ENCODE measurements around the gene TET1.
"Not testable (repeated sequence)": the region's sequence is repeated elsewhere in the genome, so short reads cannot be mapped to it uniquely, and the experiment has no call there.

TET1 gene

DNA sequence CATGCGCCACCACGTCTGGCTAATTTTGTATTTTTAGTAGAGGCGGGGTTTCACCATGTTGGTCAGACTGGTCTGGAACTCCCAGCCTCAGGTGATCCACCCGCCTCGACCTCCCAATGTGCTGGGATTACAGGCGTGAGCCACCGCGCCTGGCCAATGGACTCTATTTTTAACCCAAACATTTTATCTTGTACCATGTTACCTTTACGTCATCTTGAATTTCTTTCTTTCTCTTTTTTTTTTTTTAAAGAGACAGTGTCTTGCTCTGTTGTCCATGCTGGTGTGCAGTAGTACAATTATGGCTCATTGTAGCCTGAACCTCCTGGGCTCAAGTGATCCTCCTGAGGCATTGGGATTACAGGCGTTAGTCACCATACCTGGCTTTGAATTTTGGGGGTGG lies 57.6 kb downstream of the TET1 start:
- not testable (repeated sequence) for DNase-seq

DNA sequence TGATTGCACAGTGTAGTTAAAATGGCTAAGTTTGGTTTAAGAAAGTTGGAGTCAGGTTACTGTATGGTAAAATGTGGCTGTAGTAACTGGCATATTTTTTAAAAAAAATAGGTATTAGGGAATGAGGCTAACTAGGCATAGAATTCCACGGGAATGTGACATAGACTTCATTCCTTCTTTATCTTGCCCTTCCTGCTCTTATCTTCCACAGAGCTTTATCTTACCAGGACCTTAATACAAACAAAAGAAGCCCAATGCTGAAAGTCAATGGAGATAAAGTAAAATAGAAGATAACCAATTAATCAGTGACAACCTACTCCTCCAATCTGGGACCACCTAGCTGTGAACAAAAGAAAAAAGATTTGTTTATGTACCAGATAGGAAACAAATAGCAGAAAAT lies 58.1 kb downstream of the TET1 start:
- no peak for DNase-seq

DNA sequence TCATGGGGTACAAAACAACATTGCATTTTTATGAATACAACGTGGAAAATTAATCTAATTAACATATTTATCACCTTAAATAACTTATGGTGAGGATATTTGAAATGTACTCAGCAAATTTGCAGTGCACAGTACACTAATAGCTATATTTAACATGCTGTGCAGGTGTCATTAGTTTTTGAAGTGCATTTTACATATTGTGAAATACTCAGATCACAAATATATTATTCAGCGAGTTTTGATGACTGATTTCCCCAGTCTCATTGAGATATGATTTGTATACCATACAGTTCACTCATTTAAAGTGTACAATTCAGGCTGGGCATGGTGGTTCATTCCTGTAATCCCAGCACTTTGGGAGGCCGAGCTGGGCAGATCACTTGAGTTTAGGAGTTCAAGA lies 59.5 kb downstream of the TET1 start:
- DNase-seq = no peak

DNA sequence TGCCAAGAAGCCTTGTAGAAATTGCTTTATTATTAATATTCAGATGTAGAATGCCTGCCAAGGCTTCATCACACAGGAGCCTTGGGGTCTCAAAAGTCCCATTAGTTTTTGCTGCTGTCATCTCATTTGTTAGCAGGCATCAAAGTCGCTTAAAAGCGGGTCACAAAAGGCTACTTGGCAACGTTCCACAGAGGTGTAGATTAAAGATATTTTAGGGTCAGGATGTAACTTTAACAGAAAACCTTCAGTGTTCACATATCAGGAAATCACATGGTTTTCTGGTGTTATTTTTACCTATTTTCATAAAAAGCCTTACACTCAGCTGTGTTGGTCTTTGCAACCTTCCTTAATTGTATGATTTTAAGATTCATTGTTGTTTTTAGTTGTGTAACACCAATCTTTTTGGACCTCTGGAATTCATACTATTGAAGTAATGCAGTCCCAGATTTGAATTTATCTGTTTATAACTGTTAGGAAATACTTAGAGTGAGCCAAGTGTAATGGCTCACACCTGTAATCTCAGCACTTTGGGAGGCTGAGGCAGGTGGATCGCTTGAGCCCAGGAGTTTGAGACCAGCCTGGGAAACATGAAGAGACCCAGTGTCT lies 65.3 kb downstream of the TET1 start:
- no peak for DNase-seq

DNA sequence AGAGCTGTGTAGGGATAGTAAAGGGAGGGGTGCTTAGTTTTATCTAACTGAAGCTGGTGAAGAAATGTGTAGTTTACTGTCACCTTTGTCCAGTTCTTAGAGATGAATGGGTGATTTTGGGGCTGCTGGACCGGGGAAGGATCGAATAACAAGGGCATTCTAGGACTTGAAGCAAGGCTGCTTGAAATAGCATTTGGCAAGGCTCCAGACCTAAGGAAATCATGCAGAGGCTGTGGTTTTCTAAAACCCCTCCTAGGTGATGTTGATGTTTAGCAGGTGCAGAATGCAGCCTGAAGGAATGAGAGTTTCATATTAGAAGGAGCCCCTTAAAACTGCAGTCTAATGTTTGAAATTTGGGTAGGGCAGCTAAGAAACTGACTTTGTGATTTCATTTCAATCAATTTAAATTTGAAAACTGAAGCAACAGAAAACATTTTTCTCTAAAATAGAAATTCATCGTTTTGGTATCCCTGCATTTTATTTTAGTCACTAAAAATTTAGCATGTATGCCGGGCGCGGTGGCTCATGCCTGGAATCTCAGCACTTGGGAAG lies 68.5 kb downstream of the TET1 start:
- peak; percentile 13 for DNase-seq

DNA sequence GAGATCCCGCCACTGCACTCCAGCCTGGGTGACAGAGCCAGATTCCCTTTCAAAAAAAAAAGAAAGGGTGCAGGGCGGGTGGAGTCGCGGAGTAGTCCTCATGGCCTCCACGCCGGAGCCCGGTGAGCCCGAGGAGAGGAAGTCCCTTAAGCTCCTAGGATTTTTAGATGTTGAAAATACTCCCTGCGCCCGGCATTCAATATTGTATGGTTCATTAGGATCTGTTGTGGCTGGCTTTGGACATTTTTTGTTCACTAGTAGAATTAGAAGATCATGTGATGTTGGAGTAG lies 72.1 kb downstream of the TET1 start:
- not testable (repeated sequence) for DNase-seq

DNA sequence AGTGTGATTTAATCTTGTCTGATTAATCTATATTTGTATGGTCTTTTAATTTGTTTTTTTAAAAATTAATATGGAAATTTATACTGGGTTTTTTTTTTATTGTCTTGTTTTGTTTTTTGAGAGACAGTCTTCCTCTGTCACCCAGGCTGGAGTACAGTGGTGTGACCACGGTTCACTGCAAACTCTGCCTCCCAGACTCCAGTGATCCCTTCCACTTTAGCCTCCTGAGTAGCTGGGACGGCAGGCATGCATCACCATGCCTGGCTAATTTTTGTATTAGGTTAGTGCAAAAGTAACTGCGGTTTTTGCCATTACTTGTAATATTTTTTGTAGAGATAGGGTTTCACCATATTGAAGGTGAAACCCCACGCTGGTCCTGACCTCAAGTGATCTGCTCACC lies 73.1 kb downstream of the TET1 start:
- DNase-seq = no peak

DNA sequence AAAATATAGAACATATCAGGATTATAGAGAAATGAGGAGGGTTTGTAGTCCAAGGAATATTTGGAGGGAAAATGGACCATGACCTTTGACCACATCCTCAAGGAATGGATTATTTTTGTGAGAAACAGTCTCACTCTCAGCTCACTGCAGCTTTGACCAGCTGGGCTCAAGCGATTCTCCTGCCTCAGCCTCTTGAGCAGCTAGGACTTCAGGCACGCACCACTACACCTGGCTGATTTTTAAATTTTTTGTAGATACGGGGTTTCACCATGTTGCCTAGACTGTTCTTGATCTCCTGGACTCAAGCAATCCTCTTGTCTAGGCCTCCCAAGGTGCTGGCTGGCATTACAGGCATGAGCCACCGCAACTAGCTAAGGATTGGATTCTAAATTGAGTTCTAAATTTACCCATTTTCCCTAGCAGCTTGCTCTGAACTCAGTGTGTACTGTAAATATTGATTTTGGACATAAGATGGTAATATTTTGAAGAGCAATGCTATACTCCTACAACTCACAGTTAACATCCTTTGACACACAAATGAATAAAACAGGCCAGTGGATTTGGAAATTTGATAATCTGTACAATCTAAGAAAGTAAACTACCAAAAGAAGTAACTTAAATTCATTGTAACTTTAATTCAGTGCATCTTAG lies 73.8 kb downstream of the TET1 start:
- DNase-seq = no peak

DNA sequence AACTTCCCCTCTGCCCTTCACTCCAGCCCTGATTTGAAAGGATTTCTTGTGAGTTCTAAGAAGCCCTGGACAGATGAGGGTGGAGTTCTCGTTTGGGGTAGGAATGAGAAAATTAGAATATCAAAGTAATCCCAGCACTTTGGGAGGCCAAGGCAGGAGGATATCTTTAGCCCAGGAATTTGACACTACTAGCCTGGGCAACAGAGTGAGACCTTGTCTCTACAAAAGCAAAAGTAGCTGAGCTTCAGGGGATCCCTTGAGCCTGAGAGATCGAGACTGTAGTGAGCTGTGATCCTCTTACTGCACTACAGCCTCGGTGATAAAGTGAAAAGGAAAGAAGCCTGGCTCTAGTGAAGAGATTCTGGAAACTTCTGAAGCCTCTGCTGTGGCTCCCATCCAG lies 76.2 kb downstream of the TET1 start:
- no peak for DNase-seq

DNA sequence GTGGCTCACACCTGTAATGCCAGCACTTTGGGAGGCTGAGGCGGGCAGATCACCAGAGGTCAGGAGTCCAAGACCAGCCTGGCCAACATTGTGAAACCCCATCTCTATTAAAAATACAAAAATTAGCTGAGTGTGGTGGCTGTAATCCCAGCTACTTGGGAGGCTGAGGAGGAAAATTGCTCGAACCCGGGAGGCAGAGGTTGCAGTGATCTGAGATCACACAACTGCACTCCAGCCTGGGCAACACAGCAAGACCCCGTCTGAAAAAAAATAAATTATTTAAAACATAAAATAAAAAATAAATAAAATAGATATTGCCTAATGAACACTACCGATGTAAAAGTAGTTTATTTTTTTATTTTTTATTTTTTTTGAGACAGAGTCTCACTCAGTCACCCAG lies 83.4 kb downstream of the TET1 start:
- not testable (repeated sequence) for DNase-seq

DNA sequence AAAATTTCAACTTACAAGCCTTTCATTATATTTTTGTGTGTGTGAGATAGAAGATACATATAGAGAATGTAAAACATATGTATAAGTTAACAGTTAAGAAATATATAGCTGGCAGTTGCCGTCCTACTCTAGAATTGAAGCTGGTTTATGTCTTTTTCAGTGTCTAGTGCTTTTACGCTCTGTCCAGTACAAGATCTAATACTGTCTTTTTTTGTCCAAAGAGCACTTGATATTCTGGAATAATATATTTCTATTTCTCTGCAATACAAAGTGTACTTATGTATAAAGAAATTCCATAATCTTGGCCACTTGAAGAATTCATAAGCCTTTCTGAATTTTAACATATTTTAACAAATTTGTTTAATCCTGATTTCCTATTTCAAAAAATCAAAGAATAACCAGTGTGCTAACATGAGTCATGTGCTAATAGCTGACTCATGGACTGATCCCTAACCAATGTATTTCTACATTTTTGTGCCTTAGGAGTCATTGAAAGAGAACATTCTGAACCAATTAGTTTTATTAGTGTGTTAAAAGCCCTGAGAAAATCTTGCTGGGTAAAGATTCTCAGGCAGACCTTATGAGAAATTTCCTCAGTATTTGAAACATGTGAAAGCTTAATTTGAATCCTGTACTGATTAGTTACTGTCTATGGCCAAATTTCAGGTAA lies 87.7 kb downstream of the TET1 start:
- no peak for DNase-seq

DNA sequence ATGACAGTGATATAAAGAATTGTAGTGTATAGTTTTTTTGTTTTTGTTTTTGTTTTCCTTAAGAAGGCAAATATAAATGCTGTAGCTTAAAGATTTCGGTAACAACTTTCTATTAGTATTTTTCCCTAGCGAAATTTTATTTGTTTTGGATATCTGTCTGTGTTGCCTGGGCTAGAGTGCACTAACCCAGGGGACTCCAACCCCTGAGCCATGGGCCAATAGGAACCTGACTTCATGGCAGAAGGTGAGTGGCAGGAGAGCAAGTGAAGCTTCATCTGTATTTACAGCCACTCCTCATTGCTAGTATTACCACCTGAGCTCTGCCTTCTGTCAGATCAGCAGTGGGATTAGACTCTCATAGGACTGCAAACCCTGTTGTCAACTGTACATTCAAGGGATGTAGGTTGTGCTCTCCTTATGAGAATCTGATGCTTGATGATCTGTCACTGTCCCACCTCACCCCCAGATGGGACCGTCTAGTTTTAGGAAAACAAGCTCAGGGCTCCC lies 95.5 kb downstream of the TET1 start:
- DNase-seq = no peak

DNA sequence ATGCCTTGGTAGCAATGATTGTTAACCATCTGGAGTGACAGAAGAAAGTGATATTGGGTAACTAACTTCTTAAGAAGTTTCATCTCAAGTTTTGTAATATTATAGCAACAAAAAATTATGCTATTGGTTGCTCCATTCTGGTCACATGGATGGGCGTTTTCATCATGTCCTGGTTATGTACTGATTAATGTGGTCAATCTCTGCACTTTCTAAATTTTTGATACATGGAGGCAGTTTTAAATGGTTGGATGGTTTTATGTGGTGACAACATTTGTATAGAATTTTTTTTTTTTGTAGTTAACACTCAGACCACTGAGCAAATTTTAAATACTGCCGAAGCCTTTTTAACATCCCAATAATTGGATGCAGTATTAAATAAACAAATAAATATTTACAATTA lies 105.7 kb downstream of the TET1 start:
- DNase-seq = no peak

DNA sequence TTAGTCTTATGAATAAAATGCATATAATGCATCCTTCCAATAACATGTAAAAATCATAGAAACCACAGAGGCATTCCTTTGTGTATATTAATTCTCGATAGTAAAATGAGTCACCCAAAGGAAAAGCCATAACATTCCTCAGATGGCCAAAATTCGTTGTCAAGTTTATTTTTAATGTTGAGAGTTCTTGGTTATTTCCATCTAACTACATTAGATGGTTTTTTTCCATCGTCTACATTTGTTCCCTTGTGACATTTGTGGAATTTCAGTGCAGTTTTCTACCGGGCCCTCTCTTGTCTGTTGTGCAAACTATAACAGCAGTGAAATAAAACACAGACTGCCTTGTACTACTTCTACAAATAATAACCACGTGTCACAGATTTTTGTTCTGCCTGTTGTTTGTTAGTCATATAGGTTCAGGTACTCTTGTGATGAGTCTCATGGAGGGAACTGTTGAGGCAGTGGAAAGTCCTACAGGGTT lies 106.2 kb downstream of the TET1 start:
- no peak for DNase-seq

DNA sequence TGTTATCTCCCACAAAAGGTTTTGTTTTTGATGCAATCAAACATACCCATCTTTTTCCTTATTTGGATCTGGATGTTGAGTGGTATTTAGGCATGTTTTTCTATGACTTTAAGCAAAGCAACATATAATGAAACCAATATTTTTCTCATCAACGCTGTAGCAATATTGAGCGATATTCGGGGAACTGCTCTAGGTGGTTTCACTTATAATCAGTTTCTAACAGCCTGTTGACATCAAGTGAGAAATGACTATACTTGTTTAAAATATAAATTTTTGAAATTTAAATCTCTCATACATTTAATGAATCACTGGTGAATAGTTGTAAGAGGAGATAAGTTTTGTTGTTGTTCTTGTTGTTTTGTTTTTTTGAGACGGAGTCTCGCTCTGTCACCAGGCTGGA lies 108.1 kb downstream of the TET1 start:
- no peak for DNase-seq

DNA sequence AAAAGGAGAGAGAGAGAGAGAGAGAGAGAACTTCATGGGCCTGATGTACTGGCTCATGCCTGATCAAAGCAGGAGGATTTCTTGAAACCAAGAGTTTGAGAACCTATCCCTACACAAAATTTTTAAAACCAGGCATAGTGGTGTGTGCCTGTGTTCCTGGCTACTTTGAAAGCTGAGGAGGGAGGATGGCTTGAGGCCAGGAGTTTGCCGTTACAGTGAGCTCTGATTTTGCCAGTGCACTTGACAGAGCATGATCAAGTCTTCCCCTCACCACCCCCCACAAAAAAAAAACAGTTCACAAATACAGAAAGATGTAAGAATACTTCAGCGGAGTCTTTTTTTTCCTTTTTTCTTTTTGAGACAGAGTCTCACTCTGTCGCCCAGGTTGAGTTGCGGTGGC lies 108.8 kb downstream of the TET1 start:
- DNase-seq = no peak

DNA sequence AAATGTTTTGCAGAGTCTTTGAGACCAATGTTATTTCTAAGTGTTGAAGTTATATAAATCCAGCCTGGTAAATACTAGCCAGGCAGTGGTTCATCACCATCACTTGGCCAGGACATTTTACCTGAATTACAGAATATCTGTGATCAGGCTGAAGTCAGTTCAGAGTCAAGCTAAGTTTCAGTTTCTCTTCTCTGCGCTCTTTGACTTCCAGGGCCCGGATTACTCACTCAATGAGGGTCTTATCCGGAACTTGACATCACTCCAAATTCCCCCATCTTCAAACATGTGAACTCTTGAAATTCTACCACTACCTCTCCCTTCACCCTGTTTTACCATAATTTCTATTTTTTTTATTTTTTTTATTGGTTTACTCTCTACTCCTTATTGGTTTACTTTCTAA lies 124.3 kb downstream of the TET1 start:
- no peak for DNase-seq

DNA sequence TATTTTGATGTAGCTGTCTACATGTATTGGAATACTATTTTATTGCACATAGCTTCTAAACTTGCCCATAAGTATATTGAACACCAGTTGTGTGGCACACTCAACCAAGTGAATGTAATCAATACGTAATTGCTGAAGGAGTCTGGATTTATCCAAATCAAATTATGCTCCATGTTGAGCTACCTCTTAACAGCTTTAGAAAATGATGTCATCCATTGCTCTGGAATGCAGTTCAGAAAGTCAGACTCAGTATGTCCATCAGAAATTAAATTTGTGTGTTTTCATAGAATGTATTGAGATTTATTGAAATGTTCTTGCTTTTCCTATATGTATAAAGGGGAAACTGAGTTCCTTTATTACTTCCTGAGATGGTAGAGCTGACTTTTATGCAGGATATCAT lies 135.9 kb downstream of the TET1 start:
- no peak for DNase-seq

DNA sequence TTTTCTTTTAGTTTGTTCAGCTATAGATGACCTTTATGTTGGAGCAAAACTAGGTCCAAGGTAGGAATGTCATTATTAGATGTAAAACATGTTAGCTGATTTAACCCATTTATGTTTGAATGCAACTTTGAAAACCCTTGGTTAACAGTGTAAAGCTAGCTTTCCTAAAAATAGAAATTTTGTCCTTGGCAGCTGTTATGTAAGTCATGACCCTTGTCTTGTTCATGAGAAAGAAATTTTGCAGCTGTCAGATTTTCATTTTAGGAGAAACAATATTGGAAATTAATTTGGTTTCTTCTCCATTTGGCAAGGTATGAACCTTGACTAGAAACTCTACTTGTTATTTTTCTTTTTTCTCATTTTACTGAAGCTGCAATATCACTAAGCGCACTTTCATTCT lies 137.0 kb downstream of the TET1 start:
- DNase-seq = no peak

DNA sequence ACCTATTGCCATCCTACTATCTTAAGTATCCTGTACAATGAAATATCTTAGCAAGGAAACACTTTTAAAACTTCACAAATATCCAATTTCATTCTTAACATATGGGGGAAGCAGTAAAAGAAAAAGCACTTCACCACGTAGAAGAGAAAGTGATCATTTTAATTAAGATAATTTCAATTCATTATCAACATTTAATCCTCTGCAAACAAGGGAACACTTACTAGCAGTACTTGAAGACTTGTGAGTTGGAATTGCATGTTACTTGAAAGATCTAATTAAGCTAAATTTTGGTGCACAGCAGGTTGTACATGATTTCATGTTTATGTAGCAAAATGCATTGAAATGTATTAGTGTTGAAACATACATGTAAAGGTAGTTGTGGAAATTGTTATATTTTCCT lies 140.1 kb downstream of the TET1 start:
- DNase-seq = no peak

DNA sequence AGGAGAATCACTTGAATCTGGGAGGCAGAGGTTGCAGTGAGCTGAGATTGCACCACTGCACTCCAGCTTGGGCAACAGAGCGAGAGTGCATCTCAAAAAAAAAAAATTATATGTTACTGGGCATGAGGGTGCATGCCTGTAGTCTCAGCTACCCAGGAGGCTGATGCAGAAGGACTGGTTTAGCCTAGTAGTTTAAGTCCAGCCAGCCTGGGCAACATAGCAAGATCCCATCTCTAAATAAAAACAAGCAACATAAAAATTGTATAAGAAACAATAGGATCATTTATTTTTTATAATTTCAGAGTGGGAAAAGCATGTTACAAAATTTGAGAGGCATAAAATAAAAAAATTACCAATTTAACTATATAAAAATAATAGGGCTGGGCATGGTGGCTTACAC lies 145.4 kb downstream of the TET1 start:
- no peak for DNase-seq

DNA sequence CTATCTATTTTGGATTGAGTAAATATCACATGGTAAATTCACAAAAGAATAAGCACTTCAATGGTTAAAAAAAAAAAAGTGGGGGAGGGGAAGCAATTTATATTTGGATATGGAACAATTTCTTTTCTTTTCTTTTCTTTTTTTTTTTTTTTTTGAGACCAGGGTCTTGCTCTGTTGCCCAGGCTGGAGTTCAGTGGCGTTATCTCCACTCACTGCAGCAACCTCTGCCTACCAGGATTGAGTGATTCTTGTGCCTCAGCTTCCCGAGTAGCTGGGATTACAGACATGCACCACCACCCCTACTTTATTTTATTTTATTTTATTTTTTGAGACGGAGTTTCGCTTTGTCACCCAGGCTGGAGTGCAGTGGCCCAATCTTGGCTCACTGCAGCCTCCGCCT lies 148.8 kb downstream of the TET1 start:
- not testable (repeated sequence) for DNase-seq

DNA sequence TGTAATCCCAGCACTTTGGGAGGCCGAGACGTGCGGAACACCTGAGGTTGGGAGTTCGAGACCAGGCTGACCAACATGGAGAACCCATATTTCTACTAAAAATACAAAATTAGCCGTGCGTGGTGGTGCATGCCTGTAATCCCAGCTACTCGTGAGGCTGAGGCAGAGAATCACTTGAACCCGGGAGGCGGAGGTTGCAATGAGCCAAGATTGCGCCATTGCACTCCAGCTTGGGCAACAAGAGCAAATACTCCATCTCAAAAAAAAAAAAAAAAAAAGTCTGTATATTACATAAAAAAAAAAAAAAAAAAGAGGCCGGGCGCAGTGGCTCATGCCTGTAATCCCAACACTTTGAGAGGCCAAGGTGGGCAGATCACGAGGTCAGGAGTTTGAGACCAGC lies 152.9 kb downstream of the TET1 start:
- not testable (repeated sequence) for DNase-seq

DNA sequence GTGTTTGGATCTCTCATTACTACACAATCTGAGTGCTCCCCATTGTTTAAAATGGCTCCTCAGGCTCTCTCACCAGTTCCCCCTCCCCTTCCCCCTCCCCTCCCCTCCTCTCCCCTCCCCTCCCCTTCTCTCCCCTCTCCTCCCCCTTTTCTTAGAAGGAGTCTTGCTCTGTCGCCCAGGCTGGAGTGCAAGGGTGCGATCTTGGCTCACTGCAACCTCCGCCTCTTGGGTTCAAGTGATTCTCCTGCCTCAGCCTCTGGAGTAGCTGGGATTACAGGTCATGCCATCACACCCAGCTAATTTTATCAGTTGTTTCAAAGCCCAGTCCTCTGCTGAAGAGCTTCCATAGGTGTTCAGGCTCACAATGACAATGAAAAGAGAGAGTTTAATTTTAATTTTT lies 157.3 kb downstream of the TET1 start:
- no peak for DNase-seq

Data from NCI-H2227 treated with DMSO at 0.1 percent for 48 hours (cell line).